Urinary bladder (tissue), 4 donors: ENCODE data around the gene ECEL1. TPM values are rescaled to one million over a fixed set of nuclear protein-coding genes. Genes with fewer than 3 reads are reported as not detected.
"Not testable (repeated sequence)": the region's sequence is repeated elsewhere in the genome, so short reads cannot be mapped to it uniquely, and the experiment has no call there.

ENCODE experiments used
- DNase-seq: peaks from one replicate; pipeline ENCODE4 v3.0.0-alpha.2; 2015; ENCODE audit errors: extremely low spot score
- H3K27ac ChIP-seq: one replicate; pipeline ENCODE4 v1.5.1; 2013; ENCODE audit warnings: low read depth, mild to moderate bottlenecking, moderate library complexity
- H3K36me3 ChIP-seq: one replicate; pipeline ENCODE4 v1.6.1; 2013; ENCODE audit warnings: mild to moderate bottlenecking, moderate library complexity; ENCODE audit not compliant: insufficient read depth
- H3K4me1 ChIP-seq: one replicate; pipeline ENCODE4 v1.6.1; 2013; ENCODE audit warnings: mild to moderate bottlenecking, moderate library complexity; ENCODE audit not compliant: insufficient read depth
- H3K4me3 ChIP-seq: one replicate; pipeline ENCODE4 v1.5.1; 2013; ENCODE audit warnings: low read depth, low read length
- WGBS: extraction: QIAGEN DNeasy Blood & Tissue Kit; methylation state at CpG from one replicate; pipeline ENCODE4 v1.1.7; 2013; 5-methylcytosine and 5-hydroxymethylcytosine counted together
- polyA plus RNA-seq: library from polyadenylated mRNA; stranded (reverse); fragments of 200-250 nt; gene quantifications from one replicate; pipeline ENCODE4 v1.2.3, GENCODE V29; 2013
- total RNA-seq: library from RNA; depleted of rRNA; stranded (reverse); fragments of >200 nt; gene quantifications from one replicate; pipeline ENCODE4 v1.2.3, GENCODE V29; 2014
- donor health status: healthy with polysubstance abuse.
- donor health status: healthy.

The ECEL1 gene, protein sequence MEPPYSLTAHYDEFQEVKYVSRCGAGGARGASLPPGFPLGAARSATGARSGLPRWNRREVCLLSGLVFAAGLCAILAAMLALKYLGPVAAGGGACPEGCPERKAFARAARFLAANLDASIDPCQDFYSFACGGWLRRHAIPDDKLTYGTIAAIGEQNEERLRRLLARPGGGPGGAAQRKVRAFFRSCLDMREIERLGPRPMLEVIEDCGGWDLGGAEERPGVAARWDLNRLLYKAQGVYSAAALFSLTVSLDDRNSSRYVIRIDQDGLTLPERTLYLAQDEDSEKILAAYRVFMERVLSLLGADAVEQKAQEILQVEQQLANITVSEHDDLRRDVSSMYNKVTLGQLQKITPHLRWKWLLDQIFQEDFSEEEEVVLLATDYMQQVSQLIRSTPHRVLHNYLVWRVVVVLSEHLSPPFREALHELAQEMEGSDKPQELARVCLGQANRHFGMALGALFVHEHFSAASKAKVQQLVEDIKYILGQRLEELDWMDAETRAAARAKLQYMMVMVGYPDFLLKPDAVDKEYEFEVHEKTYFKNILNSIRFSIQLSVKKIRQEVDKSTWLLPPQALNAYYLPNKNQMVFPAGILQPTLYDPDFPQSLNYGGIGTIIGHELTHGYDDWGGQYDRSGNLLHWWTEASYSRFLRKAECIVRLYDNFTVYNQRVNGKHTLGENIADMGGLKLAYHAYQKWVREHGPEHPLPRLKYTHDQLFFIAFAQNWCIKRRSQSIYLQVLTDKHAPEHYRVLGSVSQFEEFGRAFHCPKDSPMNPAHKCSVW
- total RNA-seq (0.21 TPM), polyA plus RNA-seq (0.95 TPM)

DNA sequence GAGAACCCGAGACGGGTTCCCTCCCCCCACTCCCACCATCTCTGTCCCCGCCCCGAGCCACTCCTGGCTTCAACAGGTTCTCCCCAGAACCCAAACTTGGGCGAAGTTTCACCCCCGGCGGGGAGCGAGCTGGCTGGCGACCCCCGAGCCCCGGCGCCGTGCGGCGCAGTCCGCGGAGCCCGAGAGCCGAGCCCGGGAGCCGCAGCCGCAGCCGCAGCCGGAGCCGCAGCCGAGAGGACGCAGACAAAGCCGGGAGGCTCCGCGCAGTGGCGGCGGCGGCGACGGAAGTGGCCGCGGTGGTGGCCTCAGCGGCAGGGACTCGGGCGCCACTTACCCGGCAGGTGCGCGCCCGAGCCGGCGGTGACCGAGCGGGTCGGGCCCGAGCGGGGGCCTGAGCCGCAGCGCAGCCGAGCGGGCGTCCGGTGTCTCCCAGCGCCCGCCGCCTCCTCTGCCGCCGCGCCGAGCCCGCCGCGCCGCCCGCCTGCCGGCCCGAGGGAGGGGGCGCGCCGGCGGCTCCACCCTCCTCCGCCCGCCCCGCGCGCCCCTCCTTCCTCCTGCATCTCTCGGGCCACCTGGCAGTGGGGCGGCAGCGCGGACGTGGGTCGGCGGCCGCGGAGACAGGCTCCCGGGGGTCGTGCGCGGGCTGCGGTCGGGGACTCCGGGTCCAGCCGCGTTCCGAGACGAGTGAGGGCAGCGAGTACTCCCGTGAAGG is at the start of gene ECEL1:
Gene ECEL1, minus strand, starts transcription at position 450 of the 712 bp plus-strand sequence. CDS start 1,181 bp downstream, outside the sequence.
- Histone ChIP-seq H3K36me3 (no peaks in the 10 kb centered on the region), H3K4me1 (no peaks in the 10 kb centered on the region), H3K27ac (no peak within 1 kb of the TSS), H3K4me3 (peak within 1 kb of the TSS; percentile 12)
- 2% methylated on average over 100 of the region's 102 CpGs for WGBS
- DNase-seq, result no peak

DNA sequence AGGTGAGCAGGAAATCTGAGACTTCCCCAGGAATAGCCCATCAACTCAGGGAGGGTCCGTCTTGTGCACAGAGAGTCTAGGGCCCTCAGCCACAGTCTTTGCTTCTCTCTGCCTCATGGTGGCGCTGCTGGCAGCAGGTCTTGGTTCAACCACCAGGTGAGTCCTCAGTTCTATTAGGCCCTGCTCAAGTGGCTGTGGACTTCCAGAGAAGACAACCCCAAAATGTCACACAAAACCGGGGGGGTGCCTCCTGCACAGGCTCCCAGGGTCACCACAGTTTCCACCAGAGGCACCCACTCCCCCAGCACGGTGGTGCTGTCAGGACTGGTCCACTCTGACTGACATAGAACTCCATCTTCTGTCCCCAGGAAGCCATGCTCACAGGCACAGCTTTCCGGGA is 49.4 kb upstream of the ECEL1 start:
- no peak overlapping the region for H3K4me3 ChIP-seq
- DNase-seq, result no peak
- H3K36me3 ChIP-seq, result no peaks in the 10 kb centered on the region
- H3K4me1 ChIP-seq, result no peaks in the 10 kb centered on the region
- no peak overlapping the region for H3K27ac ChIP-seq
- WGBS, result 67% methylated on average over 5 of the region's 5 CpGs

GRCh38 chr2:232535761-232536530 is 48.3 kb upstream of the ECEL1 start:
- H3K36me3 ChIP-seq, result no peaks in the 10 kb centered on the region
- DNase-seq, result no peak
- no peaks in the 10 kb centered on the region for H3K4me1 ChIP-seq
- WGBS, result 90% methylated on average over 5 of the region's 5 CpGs
- no peak overlapping the region for H3K4me3 ChIP-seq
- H3K27ac ChIP-seq, result no peak overlapping the region

- WGBS, result 73% methylated on average over 14 of the region's 14 CpGs
- no peaks in the 10 kb centered on the region for H3K36me3 ChIP-seq
- DNase-seq, result no peak
- no peak overlapping the region for H3K4me3 ChIP-seq
- H3K4me1 ChIP-seq, result no peaks in the 10 kb centered on the region
- no peak overlapping the region for H3K27ac ChIP-seq
These were observed 47.5 kb upstream of the ECEL1 start for GRCh38 chr2:232534940-232535651.

DNA sequence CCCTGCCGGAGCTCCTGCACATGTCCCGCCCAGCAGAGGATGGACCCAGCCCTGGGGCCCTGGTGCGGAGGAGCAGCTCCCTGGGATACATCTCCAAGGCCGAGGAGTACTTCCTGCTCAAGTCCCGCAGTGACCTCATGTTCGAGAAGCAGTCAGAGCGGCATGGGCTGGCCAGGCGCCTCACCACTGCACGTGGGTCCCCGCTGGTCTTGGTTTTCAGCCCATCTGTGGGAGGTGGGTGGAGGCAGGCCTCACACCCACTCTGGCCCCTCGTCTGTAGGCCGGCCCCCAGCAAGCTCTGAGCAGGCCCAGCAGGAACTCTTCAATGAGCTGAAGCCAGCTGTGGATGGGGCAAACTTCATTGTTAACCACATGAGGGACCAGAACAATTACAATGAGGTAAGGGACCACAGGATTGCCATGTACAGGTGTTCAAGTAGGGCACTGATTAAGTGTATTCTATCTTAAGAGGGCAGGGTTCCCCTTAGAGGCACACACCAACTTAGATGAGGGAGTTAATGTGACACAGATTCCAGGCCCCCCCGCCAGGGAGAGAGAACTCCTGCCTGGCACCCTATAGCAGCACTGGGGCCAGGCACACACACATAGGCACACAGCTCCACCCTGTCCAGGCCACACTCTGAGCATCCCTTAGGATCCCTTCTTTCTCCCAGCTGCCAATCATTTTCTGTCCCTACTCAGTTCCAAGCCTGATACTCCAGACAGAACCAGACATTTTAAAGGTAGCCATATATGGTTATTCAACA is 46.5 kb upstream of the ECEL1 start:
- no peak for DNase-seq
- H3K36me3 ChIP-seq, result no peaks in the 10 kb centered on the region
- no peak overlapping the region for H3K4me3 ChIP-seq
- 71% methylated on average over 13 of the region's 13 CpGs for WGBS
- no peak overlapping the region for H3K27ac ChIP-seq
- no peaks in the 10 kb centered on the region for H3K4me1 ChIP-seq

- H3K27ac ChIP-seq, H3K36me3 ChIP-seq, H3K4me1 ChIP-seq, H3K4me3 ChIP-seq, DNase-seq: not testable (repeated sequence)
- WGBS, result 78% methylated on average over 7 of the region's 7 CpGs
These were observed 45.2 kb upstream of the ECEL1 start for GRCh38 chr2:232532821-232533220.

- Histone ChIP-seq H3K4me1 (no peaks in the 10 kb centered on the region), H3K27ac (no peak overlapping the region), H3K36me3 (no peaks in the 10 kb centered on the region), H3K4me3 (no peak overlapping the region)
- WGBS, result 45% methylated on average over 9 of the region's 9 CpGs
- no peak for DNase-seq
These were observed 44.8 kb upstream of the ECEL1 start for GRCh38 chr2:232532419-232532818.

DNA sequence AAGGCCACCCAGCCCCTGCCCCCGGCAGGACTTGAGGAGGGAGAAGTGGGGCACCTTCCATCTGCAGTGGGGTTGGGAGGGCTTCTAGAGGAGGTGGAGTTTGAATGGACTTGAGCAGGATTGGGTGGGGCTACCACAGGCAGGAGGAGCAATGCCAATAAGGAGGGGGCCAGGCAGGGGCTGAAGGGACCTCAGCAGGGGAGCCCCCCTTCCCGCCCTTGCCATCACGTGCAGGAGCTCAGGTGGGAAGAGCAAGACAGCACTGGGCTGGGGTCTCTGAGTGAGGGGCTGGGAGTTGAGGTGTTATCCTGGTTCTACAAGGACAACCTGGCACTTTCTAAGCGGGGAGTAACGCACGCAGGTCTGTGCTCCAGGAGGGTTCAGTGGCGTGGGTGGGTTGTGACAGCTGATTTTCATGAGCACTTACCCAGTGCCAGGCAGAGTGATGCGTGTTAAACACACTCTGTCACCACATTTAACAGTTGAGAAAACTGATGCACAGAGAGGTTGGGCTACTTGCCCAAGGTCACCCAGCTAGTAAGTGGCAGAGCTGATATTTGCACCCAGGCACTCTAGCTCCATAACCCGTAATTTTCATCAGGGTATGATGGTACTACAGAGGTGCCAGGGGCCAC is 43.1 kb upstream of the ECEL1 start:
- H3K4me3 ChIP-seq, result no peak overlapping the region
- H3K36me3 ChIP-seq, result no peaks in the 10 kb centered on the region
- H3K4me1 ChIP-seq, result no peaks in the 10 kb centered on the region
- H3K27ac ChIP-seq, result no peak overlapping the region
- 78% methylated on average over 9 of the region's 9 CpGs for WGBS
- DNase-seq, result no peak

- Histone ChIP-seq H3K4me3 (no peak overlapping the region), H3K27ac (no peak overlapping the region), H3K36me3 (no peaks in the 10 kb centered on the region), H3K4me1 (no peaks in the 10 kb centered on the region)
- WGBS, result 88% methylated on average over 17 of the region's 17 CpGs
- no peak for DNase-seq
These were observed 42.3 kb upstream of the ECEL1 start for GRCh38 chr2:232529806-232530547.

- no peak for DNase-seq
- H3K4me3 ChIP-seq, result no peak overlapping the region
- H3K4me1 ChIP-seq, result no peaks in the 10 kb centered on the region
- no peak overlapping the region for H3K27ac ChIP-seq
- no peaks in the 10 kb centered on the region for H3K36me3 ChIP-seq
- 79% methylated on average over 11 of the region's 11 CpGs for WGBS
These were observed 41.3 kb upstream of the ECEL1 start for GRCh38 chr2:232528746-232529460.
